ENCODE results near the gene JADE2. TPM values are rescaled to one million over a fixed set of nuclear protein-coding genes. Genes with fewer than 3 reads are reported as not detected.

Gene JADE2
- total and polyA plus RNA-seq, 2 donors (not counting 3 experiments of a cell fraction or from before 2014, with no cell fraction given) = 11.6 to 31.1 TPM

GRCh38 chr5:134569758-134570364 is 44.4 kb downstream of the JADE2 start:
- DNase-seq (ENCODE audit: low read depth, low spot score) (no peak), FAIRE-seq (no peak)
- Histone ChIP-seq H3K9me1 (replicated peaks; ENCODE audit: control insufficient read depth, extremely low read depth, insufficient read depth, low read length) (no peaks in the 10 kb centered on the region), H3K4me3 (replicated peaks in 1 of 3; ENCODE audit: insufficient read depth in 1 of 3, low read depth in 1 of 3, low read length in 3 of 3) (no peak overlapping the region), H3K9ac (replicated peaks; ENCODE audit: extremely low read depth, insufficient read depth, low read length) (no peak overlapping the region), H3K79me2 (ENCODE audit: control insufficient read depth, insufficient read depth, low read length) (peaks cover 3% of the 10 kb centered on the region), H4K20me1 (replicated peaks; ENCODE audit: control insufficient read depth, extremely low read depth, insufficient read depth, low read length) (no peaks in the 10 kb centered on the region), H2AFZ (ENCODE audit: low read depth, low read length) (no peak overlapping the region), H3K27ac (ENCODE audit: insufficient read depth, low read depth, low read length) (no peak overlapping the region), H3K4me1 (ENCODE audit: control insufficient read depth, extremely low read depth, insufficient read depth, low read length) (peaks cover 36% of the 10 kb centered on the region), H3K27me3 (ENCODE audit: control insufficient read depth in 2 of 2, insufficient read depth in 2 of 2, low read length in 2 of 2) (no peaks in the 10 kb centered on the region), H3K9me3 (replicated peaks; ENCODE audit: control insufficient read depth, insufficient read depth, low read length) (no peaks in the 10 kb centered on the region), H3K36me3 (ENCODE audit: control insufficient read depth in 2 of 2, extremely low read depth in 1 of 2, insufficient read depth in 2 of 2, low read length in 2 of 2) (peaks cover 0 to 25% of the 10 kb centered on the region in 2 experiments), H3K4me2 (ENCODE audit: insufficient read depth, low read length) (no peak overlapping the region)
- dilution Hi-C loops (cut with MboI; ENCODE audit: extremely low pct_ligation_motif_present, low sequenced_read_pairs) = no loop called here
- BruUV-seq (replicated peaks) = no TSS peak
- no peak for TF ChIP-seq MAX (IDR thresholded peaks at IDR 0.05; ENCODE audit: insufficient read depth, insufficient read length)
- TF ChIP-seq POLR2AphosphoS5 (IDR thresholded peaks at IDR 0.05; ENCODE audit: insufficient read depth, low read depth, low read length) = no peak
- TF ChIP-seq GATA2 (IDR thresholded peaks at IDR 0.05; ENCODE audit: insufficient read depth, insufficient read length, low read depth, low read length) = no peak
- TF ChIP-seq JUN (IDR thresholded peaks at IDR 0.05; ENCODE audit: borderline replicate concordance, insufficient read depth, insufficient read length, low read depth) = no peak
- no peak for TF ChIP-seq FOS (IDR thresholded peaks at IDR 0.05; ENCODE audit: borderline replicate concordance, insufficient read depth, low read length)
- ChIA-PET POLR2A (no interaction called here), CTCF (interaction anchor here (1.3 to 3.8 kb wide), 3 partner anchors 14 to 43 kb away, joined by 3 to 25 read pairs (median 4); partner anchors contain the start of gene JADE2)
- intact Hi-C loops (cut with micrococcal nuclease) = loop anchor here (1.0 to 2.0 kb wide), 2 partner anchors 9 to 67 kb away; no protein-coding TSS in a partner anchor

GRCh38 chr5:134570365-134570758 is 44.9 kb downstream of the JADE2 start:
- FAIRE-seq = no peak
- POLR2A ChIA-PET = no interaction called here
- Histone ChIP-seq H3K9me1 (replicated peaks; ENCODE audit: control insufficient read depth, extremely low read depth, insufficient read depth, low read length) (no peaks in the 10 kb centered on the region), H3K79me2 (ENCODE audit: control insufficient read depth, insufficient read depth, low read length) (peaks cover 3% of the 10 kb centered on the region), H3K4me2 (ENCODE audit: insufficient read depth, low read length) (no peak overlapping the region), H4K20me1 (replicated peaks; ENCODE audit: control insufficient read depth, extremely low read depth, insufficient read depth, low read length) (no peaks in the 10 kb centered on the region), H3K9me3 (replicated peaks; ENCODE audit: control insufficient read depth, insufficient read depth, low read length) (no peaks in the 10 kb centered on the region), H3K4me3 (replicated peaks in 1 of 3; ENCODE audit: insufficient read depth in 1 of 3, low read depth in 1 of 3, low read length in 3 of 3) (no peak overlapping the region), H2AFZ (ENCODE audit: low read depth, low read length) (no peak overlapping the region), H3K27me3 (ENCODE audit: control insufficient read depth in 2 of 2, insufficient read depth in 2 of 2, low read length in 2 of 2) (no peaks in the 10 kb centered on the region), H3K27ac (ENCODE audit: insufficient read depth, low read depth, low read length) (no peak overlapping the region), H3K9ac (replicated peaks; ENCODE audit: extremely low read depth, insufficient read depth, low read length) (no peak overlapping the region), H3K36me3 (ENCODE audit: control insufficient read depth in 2 of 2, extremely low read depth in 1 of 2, insufficient read depth in 2 of 2, low read length in 2 of 2) (peaks cover 0 to 23% of the 10 kb centered on the region in 2 experiments), H3K4me1 (ENCODE audit: control insufficient read depth, extremely low read depth, insufficient read depth, low read length) (peaks cover 36% of the 10 kb centered on the region)
- TF ChIP-seq MYC (IDR thresholded peaks at IDR 0.05; ENCODE audit: low read depth, low read length) (no peak), POLR2AphosphoS5 (IDR thresholded peaks at IDR 0.05; ENCODE audit: insufficient read depth, low read depth, low read length) (no peak), EZH2 (IDR thresholded peaks at IDR 0.05; ENCODE audit: borderline replicate concordance, low read depth, low read length, severe bottlenecking) (no peak), POLR2A (IDR thresholded peaks at IDR 0.05; ENCODE audit: low read depth, low read length) (no peak), CTCF (IDR thresholded peaks at IDR 0.05; ENCODE audit: extremely low read depth in 1 of 2, insufficient read depth in 1 of 2, low read depth in 1 of 2, low read length in 2 of 2) (no peak), FOS (IDR thresholded peaks at IDR 0.05; ENCODE audit: borderline replicate concordance, insufficient read depth, low read length) (no peak), GATA2 (IDR thresholded peaks at IDR 0.05; ENCODE audit: insufficient read depth, insufficient read length, low read depth, low read length) (no peak), MAX (IDR thresholded peaks at IDR 0.05; ENCODE audit: insufficient read depth, insufficient read length) (no peak), JUN (IDR thresholded peaks at IDR 0.05; ENCODE audit: borderline replicate concordance, insufficient read depth, insufficient read length, low read depth) (no peak)
- no peak for DNase-seq (ENCODE audit: low read depth, low spot score)
- intact Hi-C loops (cut with micrococcal nuclease) (no loop called here), dilution Hi-C loops (cut with MboI; ENCODE audit: extremely low pct_ligation_motif_present, low sequenced_read_pairs) (no loop called here)
- CTCF ChIA-PET = interaction anchor here (1.2 to 1.8 kb wide), 2 partner anchors 9 to 17 kb away, joined by 4 read pairs; no protein-coding TSS in a partner anchor
- BruUV-seq (replicated peaks) = no TSS peak
